ENCODE measurements around the gene PER1. TPM values are rescaled to one million over a fixed set of nuclear protein-coding genes. Genes with fewer than 3 reads are reported as not detected.
"Not testable (repeated sequence)": the region's sequence is repeated elsewhere in the genome, so short reads cannot be mapped to it uniquely, and the experiment has no call there.

Gene PER1
- total RNA-seq, 1 donor from 2014 or later: 40.8 TPM

DNA sequence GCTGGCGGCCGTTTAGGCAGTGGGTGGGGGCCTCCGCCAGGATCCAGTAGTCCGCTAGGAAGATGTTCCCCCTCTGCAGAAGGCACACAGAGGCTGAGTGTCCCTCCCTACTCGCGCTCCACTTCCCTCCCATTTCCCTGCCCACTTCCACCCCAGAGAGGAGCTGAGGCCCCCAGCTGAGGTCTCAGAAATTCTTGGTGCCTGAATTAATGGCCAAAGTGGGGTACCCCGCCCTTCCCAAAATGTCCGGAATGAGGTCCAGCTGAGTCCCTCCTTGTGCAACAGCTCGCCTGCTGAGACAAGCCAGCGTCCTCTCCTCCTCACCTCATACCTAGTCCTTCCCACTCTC lies 41.8 kb downstream of the PER1 start:
- Mint-ChIP-seq H3K36me3 (ENCODE audit: insufficient read depth) (no peaks in the 10 kb centered on the region), H3K27me3 (peaks cover 73% of the 10 kb centered on the region), H3K4me1 (ENCODE audit: low read depth) (no peaks in the 10 kb centered on the region), H3K27ac (no peak overlapping the region), H3K9me3 (ENCODE audit: low read depth) (no peaks in the 10 kb centered on the region), H3K4me3 (ENCODE audit: low read depth) (peak overlapping the region; percentile 37)
- TF ChIP-seq, protein P1, sequence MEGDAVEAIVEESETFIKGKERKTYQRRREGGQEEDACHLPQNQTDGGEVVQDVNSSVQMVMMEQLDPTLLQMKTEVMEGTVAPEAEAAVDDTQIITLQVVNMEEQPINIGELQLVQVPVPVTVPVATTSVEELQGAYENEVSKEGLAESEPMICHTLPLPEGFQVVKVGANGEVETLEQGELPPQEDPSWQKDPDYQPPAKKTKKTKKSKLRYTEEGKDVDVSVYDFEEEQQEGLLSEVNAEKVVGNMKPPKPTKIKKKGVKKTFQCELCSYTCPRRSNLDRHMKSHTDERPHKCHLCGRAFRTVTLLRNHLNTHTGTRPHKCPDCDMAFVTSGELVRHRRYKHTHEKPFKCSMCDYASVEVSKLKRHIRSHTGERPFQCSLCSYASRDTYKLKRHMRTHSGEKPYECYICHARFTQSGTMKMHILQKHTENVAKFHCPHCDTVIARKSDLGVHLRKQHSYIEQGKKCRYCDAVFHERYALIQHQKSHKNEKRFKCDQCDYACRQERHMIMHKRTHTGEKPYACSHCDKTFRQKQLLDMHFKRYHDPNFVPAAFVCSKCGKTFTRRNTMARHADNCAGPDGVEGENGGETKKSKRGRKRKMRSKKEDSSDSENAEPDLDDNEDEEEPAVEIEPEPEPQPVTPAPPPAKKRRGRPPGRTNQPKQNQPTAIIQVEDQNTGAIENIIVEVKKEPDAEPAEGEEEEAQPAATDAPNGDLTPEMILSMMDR (IDR thresholded peaks at IDR 0.05; ENCODE audit: unreplicated experiment): no peak
- DNase-seq (ENCODE audit: low spot score, unreplicated experiment): no peak

- no peaks in the 10 kb centered on the region for H3K4me1 Mint-ChIP-seq (ENCODE audit: low read depth)
- H3K9me3 Mint-ChIP-seq (ENCODE audit: low read depth): no peaks in the 10 kb centered on the region
- H3K27me3 Mint-ChIP-seq: peaks cover 73% of the 10 kb centered on the region
- peak; percentile 84 for DNase-seq (ENCODE audit: low spot score, unreplicated experiment)
- TF ChIP-seq, protein P1 (IDR thresholded peaks at IDR 0.05; ENCODE audit: unreplicated experiment): peak; percentile 96
- H3K36me3 Mint-ChIP-seq (ENCODE audit: insufficient read depth): no peaks in the 10 kb centered on the region
- H3K4me3 Mint-ChIP-seq (ENCODE audit: low read depth): peak overlapping the region; percentile 74
- H3K27ac Mint-ChIP-seq: no peak overlapping the region
Observed at GRCh38 chr17:8109661-8110455, 42.3 kb downstream of the PER1 start.

DNA sequence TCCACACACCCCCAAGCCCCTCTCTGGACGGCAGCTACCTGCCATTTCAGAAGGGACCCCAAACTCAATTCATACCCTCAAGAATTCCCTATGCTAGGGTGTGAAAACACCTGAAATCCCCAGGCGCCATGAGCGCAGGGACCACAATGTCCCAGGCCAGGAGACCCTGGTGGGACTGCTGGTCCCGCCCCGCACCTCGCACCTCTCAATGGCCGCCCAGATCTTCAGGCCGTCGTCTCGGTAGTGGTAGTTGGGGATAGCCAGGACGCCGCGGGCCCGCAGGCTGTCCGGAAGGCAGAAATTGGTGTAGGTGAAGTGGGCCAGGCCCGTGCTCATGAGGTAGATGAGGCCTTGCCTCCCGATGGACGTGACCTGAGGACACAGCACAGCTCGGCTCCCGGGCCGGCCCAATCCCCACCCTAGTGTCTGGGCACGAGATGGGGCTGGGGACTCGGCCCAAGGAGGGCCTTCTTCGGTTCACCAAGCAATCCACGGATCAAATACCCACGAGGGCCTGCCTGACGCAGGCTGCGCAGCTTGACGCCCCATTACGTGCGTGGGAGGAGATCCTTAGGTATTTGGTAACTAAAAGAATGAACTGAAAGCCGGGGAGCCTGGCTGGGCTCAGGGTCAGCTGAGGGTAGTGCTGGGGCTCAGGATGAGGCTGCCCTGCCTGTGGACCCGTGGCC lies 43.1 kb downstream of the PER1 start:
- TF ChIP-seq, protein P1 (IDR thresholded peaks at IDR 0.05; ENCODE audit: unreplicated experiment): no peak
- no peak for DNase-seq (ENCODE audit: low spot score, unreplicated experiment)
- Mint-ChIP-seq H3K27me3 (peaks cover 73% of the 10 kb centered on the region), H3K4me1 (ENCODE audit: low read depth) (no peaks in the 10 kb centered on the region), H3K36me3 (ENCODE audit: insufficient read depth) (no peaks in the 10 kb centered on the region), H3K27ac (no peak overlapping the region), H3K9me3 (ENCODE audit: low read depth) (no peaks in the 10 kb centered on the region), H3K4me3 (ENCODE audit: low read depth) (peak overlapping the region; percentile 21)

DNA sequence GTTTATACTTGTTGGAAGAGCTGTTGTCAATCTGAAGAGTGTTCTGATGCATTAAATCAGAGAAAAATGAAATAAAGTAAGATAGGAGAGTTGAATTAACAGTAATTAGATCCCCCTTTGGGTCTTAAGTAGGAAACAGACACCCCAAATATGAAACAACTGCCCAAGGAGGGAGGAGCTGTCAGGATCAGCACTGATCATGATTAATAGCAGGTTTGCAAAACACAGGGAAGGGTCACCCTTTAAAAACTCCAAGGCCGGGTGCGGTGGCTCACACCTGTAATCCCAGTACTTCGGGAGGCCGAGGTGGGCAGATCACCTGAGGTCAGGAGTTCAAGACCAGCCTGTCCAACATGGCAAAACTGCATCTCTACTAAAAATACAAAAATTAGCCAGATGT lies 45.2 kb downstream of the PER1 start:
- not testable (repeated sequence) for H3K27ac Mint-ChIP-seq; DNase-seq (ENCODE audit: low spot score, unreplicated experiment); H3K4me3 Mint-ChIP-seq (ENCODE audit: low read depth); H3K36me3 Mint-ChIP-seq (ENCODE audit: insufficient read depth); H3K9me3 Mint-ChIP-seq (ENCODE audit: low read depth); H3K4me1 Mint-ChIP-seq (ENCODE audit: low read depth)
- H3K27me3 Mint-ChIP-seq: peaks cover 71% of the 10 kb centered on the region

DNA sequence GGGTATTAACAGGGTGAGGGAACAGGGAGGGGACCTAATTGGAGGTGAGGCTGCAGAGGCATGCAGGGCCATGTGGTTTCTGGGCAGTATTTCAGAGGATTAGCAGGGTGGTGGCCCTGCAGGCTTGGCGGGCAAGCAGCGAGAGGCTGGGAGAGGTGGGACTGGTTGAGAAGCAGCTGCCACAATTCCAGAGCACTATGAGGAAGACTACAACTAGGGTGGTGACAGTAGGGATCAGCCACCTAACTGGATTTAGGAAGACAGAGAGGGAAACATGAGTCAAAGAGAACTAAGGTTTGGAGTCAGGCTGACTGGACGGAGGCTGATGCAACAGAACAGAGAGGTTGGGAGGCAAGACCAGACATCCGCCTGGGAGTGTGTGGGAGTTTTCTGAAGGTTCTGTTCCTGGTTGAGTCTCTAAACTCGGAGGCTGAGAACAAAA lies 46.2 kb downstream of the PER1 start:
- H3K27me3 Mint-ChIP-seq: peaks cover 60% of the 10 kb centered on the region
- no peak for DNase-seq (ENCODE audit: low spot score, unreplicated experiment)
- no peak overlapping the region for H3K27ac Mint-ChIP-seq
- no peaks in the 10 kb centered on the region for H3K4me1 Mint-ChIP-seq (ENCODE audit: low read depth)
- no peaks in the 10 kb centered on the region for H3K36me3 Mint-ChIP-seq (ENCODE audit: insufficient read depth)
- H3K9me3 Mint-ChIP-seq (ENCODE audit: low read depth): no peaks in the 10 kb centered on the region
- TF ChIP-seq, protein P1 (IDR thresholded peaks at IDR 0.05; ENCODE audit: unreplicated experiment): no peak
- no peak overlapping the region for H3K4me3 Mint-ChIP-seq (ENCODE audit: low read depth)

Measured in progenitor cell of endocrine pancreas (in vitro differentiated cells).